ENCODE results near the gene AP4S1.
"Not testable (repeated sequence)": the region's sequence is repeated elsewhere in the genome, so short reads cannot be mapped to it uniquely, and the experiment has no call there.

The AP4S1 gene

DNA sequence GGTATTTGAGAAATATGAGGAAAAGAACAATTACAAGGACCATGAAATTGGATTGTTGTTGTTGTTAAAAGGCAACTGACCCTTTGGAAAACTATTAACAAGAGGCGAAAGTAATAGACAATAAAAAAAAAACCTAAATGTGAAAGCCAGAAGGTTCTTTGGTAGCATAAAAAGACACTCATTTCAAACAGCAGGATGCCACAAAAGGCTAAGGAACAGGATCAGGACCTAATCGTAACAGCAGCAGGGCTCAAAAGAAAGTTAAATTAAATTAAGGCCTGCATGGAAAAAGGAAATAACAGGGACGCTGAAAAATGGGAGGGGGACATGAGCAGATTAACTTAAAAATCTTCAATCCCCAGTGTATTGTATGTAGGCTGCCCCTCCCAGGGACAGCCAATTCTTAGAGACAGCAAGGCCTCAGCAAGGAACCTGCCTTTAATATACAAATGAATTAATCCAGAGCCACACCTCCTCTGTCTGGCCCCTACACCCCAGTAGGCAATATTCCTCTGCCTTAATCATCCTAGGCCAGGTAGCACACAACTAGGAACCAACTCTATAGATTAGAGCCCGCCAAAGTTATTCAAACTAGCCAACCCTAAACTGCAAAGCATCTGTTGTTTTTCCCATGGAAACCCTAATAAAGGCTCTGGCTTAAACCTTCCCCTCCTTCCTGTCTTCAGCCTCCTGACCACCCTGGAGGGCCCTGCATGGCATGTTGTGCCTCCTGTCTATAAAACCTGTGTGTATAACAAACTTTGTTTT is 28.4 kb upstream of the AP4S1 start:
- H3K4me1 ChIP-seq, result peaks cover 50% of the 10 kb centered on the region
- in situ Hi-C loops (cut with MboI; ENCODE audit: low sequenced_read_pairs), result no loop called here
- no peaks in the 10 kb centered on the region for H3K27me3 ChIP-seq (ENCODE audit: low read depth)
- H3K9me3 ChIP-seq, result peaks cover 20% of the 10 kb centered on the region
- no peaks in the 10 kb centered on the region for H3K36me3 ChIP-seq (replicated peaks)
- no peak overlapping the region for H3K4me3 ChIP-seq
- DNase-seq (ENCODE audit: low spot score in 2 of 2), result peak; percentile 10 to 21

DNA sequence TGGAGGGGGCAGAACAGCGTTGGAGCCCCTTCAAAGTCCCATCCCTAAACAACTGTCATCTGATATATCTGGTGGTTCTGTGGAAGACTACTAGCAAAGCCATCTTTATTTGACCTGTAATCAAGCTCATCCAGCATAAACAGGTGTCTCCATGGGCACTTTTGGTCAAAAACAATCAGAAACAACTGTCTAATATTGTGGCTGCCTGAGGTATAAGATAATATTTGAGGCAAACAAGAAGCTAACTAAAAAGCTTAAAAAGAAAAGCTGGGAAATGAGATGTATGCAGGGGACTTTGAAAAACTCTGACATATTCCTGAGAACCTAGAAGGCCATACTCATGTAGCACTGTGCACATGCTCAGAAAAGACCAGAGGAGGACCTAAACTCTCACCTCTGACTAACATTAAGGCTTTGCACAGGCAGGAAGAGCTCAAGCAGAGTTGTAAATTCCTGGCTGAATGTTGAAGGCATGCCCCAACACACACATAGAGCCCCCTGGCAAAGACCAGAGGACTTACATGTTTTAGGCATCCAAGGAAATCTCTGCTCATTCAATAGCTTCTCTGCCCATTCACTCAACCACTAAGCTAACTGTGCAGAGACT is 27.2 kb upstream of the AP4S1 start:
- H3K4me3 ChIP-seq, result no peak overlapping the region
- no peak for DNase-seq (ENCODE audit: low spot score in 2 of 2)
- in situ Hi-C loops (cut with MboI; ENCODE audit: low sequenced_read_pairs), result no loop called here
- no peaks in the 10 kb centered on the region for H3K27me3 ChIP-seq (ENCODE audit: low read depth)
- peaks cover 50% of the 10 kb centered on the region for H3K4me1 ChIP-seq
- peaks cover 20% of the 10 kb centered on the region for H3K9me3 ChIP-seq
- H3K36me3 ChIP-seq (replicated peaks), result no peaks in the 10 kb centered on the region

DNA sequence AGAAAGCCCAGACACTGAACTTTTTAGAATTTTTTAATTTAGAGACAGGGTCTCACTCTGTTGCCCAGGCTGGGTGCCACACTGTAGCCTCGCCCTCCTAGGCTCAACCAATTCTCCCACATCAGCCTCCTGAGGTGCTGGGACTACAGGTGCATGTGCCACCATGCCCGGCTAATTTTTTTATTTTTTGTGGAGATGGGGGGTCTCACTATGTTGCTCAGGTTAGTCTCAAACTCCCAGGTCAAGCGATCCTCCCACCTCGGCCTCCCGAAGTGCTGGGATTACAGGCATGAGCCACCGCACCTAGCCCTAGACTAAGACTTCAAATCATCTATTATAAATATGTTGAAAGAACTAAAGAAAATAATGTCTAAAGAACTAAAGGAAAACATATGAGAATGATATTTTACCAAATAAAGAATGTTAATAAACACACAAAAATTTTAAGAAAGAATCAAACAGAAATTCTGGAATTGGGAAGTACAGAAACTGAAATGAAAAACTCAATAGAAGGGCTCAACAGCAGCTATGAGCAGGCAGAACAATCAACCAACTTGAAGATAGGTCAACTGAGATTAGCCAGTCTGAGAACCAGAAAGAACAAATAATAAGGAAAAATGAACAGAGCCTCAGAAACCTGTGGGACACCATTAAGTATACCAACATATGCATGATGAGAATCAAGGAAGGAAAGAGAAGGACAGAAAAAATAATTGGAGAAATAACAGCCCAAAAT is 26.2 kb upstream of the AP4S1 start:
- Histone ChIP-seq H3K36me3 (replicated peaks) (no peaks in the 10 kb centered on the region), H3K9me3 (peaks cover 20% of the 10 kb centered on the region), H3K4me1 (peaks cover 50% of the 10 kb centered on the region), H3K27me3 (ENCODE audit: low read depth) (no peaks in the 10 kb centered on the region), H3K4me3 (no peak overlapping the region)
- no peak for DNase-seq (ENCODE audit: low spot score in 2 of 2)
- in situ Hi-C loops (cut with MboI; ENCODE audit: low sequenced_read_pairs), result no loop called here

DNA sequence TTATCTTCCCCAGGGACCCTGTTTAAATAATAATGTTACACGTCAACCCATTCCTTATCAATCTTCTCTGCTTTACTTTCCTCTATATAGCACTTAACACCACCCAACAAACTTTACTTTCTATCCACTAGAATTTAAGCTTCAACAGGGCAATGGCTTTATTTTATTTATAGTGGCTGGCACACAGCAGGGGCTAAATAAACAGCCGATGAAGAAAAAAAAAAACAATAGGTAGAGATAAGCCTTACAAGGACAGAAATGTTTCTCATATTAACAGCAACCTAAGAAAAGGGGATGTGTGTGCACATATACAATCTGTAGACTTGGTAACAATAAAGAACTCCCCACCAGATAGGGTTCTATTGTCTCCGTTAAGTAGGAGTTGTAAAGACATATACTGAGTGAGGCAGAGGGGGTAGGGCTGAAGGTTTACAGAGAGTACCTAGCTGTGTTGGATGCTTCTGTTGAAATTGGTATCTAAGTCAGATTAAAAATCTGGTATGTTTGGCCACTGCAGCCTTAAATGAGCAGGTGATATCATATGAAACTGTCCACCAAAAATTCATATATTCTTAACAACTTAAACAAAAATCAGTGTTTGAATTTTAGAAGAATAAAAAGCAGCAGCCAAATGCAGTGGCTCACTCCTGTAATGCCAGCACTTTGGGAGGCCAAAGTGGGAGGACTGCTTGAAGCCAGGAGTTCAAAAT is 24.7 kb upstream of the AP4S1 start:
- Histone ChIP-seq H3K27me3 (ENCODE audit: low read depth) (no peaks in the 10 kb centered on the region), H3K4me1 (peaks cover 39% of the 10 kb centered on the region), H3K4me3 (no peak overlapping the region), H3K9me3 (peaks cover 20% of the 10 kb centered on the region), H3K36me3 (replicated peaks) (no peaks in the 10 kb centered on the region)
- DNase-seq (ENCODE audit: low spot score in 2 of 2), result peak; percentile 43 to 78
- in situ Hi-C loops (cut with MboI; ENCODE audit: low sequenced_read_pairs), result no loop called here

DNA sequence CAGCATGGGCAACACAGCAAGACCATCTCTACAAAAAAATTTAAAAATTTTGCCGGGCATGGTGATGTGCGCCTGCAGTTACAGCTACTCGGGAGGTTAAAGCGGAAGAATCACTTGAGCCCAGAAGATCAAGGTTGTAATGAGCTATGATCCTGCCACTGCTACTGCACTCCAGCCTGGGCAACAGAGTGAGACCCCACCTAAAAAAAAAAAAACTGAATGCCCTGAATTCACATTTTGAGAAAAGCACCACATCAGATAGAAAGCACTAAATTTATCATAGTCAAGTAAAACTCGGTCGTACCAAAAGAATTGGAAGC is 24.1 kb upstream of the AP4S1 start:
- peaks cover 34% of the 10 kb centered on the region for H3K4me1 ChIP-seq
- H3K9me3 ChIP-seq, result peaks cover 20% of the 10 kb centered on the region
- no peaks in the 10 kb centered on the region for H3K27me3 ChIP-seq (ENCODE audit: low read depth)
- H3K4me3 ChIP-seq, result no peak overlapping the region
- H3K36me3 ChIP-seq (replicated peaks), result no peaks in the 10 kb centered on the region; the same call in 1 of the 2 replicates
- in situ Hi-C loops (cut with MboI; ENCODE audit: low sequenced_read_pairs), result no loop called here
- DNase-seq (ENCODE audit: low spot score in 2 of 2), result no peak

DNA sequence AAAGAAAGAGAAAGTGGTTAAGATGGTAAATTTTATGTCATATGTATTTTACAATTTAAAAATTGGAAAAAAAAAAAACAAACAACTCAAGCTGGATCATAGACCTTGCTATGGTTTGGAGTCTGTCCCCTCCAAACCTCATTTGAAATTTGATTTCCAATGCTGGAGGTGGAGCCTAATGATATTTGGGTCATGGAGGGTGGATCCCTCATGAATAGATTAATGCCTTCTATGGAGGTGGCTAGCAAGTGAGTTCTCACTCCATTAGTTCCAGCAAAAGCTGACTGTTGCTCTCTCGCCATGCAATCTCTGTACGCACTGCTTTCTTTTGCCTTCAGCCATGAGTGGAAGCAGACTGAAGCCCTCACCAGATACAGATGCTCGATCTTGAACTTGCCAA is 22.2 kb upstream of the AP4S1 start:
- Histone ChIP-seq H3K36me3 (replicated peaks) (no peaks in the 10 kb centered on the region; the same call in 1 of the 2 replicates), H3K9me3 (peaks cover 11% of the 10 kb centered on the region), H3K27me3 (ENCODE audit: low read depth) (no peaks in the 10 kb centered on the region), H3K4me1 (peaks cover 19% of the 10 kb centered on the region), H3K4me3 (no peak overlapping the region)
- DNase-seq (ENCODE audit: low spot score in 2 of 2), result no peak
- in situ Hi-C loops (cut with MboI; ENCODE audit: low sequenced_read_pairs), result no loop called here

DNA sequence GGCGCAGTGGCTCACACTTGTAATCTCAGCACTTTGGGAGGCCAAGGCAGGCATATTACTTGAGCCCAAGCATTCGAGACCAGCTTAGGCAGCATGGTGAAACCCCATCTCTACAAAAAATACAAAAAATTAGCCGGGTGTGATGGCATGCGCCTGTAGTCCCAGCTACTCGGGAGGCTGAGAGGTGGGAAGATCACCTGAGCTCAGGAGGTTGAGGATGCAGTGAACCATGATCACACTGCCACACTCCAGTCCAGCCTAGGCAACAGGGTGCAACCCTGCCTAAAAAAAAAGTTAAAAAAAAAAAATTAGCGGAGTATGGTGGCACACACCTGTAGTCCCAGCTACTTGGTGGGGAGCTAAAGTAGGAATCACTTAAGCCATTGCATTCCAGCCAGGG is 21.4 kb upstream of the AP4S1 start:
- peaks cover 19% of the 10 kb centered on the region for H3K4me1 ChIP-seq
- H3K36me3 ChIP-seq (replicated peaks); H3K9me3 ChIP-seq; in situ Hi-C loops (cut with MboI; ENCODE audit: low sequenced_read_pairs); H3K4me3 ChIP-seq; H3K27me3 ChIP-seq (ENCODE audit: low read depth); DNase-seq (ENCODE audit: low spot score in 2 of 2): not testable (repeated sequence)

DNA sequence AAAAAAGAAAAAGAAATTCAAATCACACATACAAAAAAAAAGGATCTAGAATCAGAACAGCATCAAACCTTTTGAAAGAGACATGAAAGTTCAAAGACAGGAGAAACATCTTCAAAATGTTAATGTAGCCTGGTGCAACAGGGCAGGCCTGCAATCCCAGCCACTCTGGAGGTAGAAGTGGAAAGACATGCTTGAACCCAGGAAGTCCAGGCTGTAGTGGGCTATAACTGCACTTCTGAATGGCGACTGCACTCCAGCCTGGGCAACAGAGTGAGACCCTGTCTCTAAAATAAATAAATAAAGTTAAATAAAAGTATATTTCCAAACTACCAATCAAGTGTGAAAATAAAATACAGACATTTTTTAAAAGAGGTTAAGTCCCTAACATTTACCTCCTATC is 18.7 kb upstream of the AP4S1 start:
- Histone ChIP-seq H3K27me3 (ENCODE audit: low read depth) (no peaks in the 10 kb centered on the region), H3K4me1 (no peaks in the 10 kb centered on the region), H3K4me3 (no peak overlapping the region), H3K9me3 (no peaks in the 10 kb centered on the region), H3K36me3 (replicated peaks) (no peaks in the 10 kb centered on the region; the same call in 1 of the 2 replicates)
- in situ Hi-C loops (cut with MboI; ENCODE audit: low sequenced_read_pairs), result no loop called here
- DNase-seq (ENCODE audit: low spot score in 2 of 2), result no peak

DNA sequence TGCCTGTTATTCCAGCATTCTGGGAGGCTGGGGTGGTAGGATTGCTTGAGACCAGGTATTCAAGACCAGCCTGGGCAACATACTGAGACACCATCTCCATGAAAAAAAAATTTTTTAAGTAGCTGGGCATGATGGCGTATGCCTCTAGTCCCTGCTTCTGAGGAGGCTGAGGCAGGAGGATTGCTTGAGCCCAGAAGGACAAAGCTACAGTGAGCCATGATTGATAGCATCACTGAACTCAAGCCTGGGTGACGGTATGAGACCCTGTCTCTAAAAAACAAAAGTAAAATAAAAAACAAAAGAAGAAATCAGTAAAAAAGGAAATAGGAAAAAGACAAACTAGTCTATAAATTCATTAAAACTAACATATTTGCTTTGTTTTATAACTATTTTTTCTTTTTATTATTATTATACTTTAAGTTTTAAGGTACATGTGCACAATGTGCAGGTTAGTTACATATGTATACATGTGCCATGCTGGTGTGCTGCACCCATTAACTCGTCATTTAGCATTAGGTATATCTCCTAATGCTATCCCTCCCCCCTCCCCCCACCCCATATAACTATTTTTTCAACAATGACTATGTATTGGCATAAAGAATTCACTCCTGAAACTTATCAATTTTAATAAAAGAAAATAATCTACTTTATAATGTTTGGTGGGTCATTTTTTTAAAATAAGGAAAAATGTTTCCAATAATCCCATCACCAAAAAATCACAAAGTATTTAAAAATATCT is 15.4 kb upstream of the AP4S1 start:
- H3K9me3 ChIP-seq, result no peaks in the 10 kb centered on the region
- no peaks in the 10 kb centered on the region for H3K27me3 ChIP-seq (ENCODE audit: low read depth)
- no peaks in the 10 kb centered on the region; the same call in 1 of the 2 replicates for H3K4me1 ChIP-seq
- no peak overlapping the region for H3K4me3 ChIP-seq
- in situ Hi-C loops (cut with MboI; ENCODE audit: low sequenced_read_pairs), result no loop called here
- DNase-seq (ENCODE audit: low spot score in 2 of 2), result no peak
- no peaks in the 10 kb centered on the region; the same call in 1 of the 2 replicates for H3K36me3 ChIP-seq (replicated peaks)

DNA sequence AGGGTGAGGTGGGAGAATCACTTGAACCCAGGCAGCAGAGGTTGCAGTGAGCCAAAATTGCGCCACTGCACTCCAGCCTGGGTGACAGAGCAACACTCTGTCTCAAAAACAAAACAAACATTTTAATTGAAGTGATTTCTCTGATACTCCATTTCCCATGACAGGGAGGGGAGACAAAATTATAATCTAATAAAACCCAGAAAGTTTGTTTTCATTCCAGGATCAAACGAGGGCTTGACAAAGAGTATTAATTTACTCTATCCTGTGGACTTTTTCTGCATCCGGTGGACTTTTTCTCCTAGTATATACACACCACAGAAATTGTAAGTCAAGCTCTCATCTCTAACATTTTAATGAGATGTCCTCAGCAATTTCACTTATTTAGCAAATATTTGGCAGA is 14.5 kb upstream of the AP4S1 start:
- in situ Hi-C loops (cut with MboI; ENCODE audit: low sequenced_read_pairs), result no loop called here
- Histone ChIP-seq H3K4me3 (no peak overlapping the region), H3K4me1 (no peaks in the 10 kb centered on the region; the same call in 1 of the 2 replicates), H3K27me3 (ENCODE audit: low read depth) (no peaks in the 10 kb centered on the region), H3K36me3 (replicated peaks) (no peaks in the 10 kb centered on the region; the same call in 1 of the 2 replicates), H3K9me3 (no peaks in the 10 kb centered on the region)
- DNase-seq (ENCODE audit: low spot score in 2 of 2), result no peak

DNA sequence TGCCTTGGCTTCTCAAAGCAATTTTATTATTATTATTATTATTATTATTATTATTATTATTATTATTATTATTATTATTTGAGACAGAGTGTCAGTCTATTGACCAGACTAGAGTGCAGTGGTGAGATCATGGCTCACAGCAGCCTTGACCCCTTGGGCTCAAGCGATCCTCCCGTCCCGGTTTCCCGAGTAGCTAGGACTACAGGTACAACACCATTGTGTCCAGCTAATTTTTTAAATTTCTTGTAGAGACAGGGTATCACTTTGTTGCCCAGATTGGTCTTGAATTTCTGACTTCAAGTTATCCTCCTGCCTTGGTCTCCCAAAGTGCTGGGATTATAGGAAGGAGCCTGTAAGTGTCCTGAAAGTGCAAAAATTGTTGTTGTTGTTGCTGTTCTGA is 11.6 kb upstream of the AP4S1 start:
- H3K4me1 ChIP-seq, result no peaks in the 10 kb centered on the region; the same call in 1 of the 2 replicates
- no peaks in the 10 kb centered on the region for H3K9me3 ChIP-seq
- no peak for DNase-seq (ENCODE audit: low spot score in 2 of 2)
- no peaks in the 10 kb centered on the region for H3K27me3 ChIP-seq (ENCODE audit: low read depth)
- no peaks in the 10 kb centered on the region; the same call in 1 of the 2 replicates for H3K36me3 ChIP-seq (replicated peaks)
- in situ Hi-C loops (cut with MboI; ENCODE audit: low sequenced_read_pairs), result no loop called here
- H3K4me3 ChIP-seq, result no peak overlapping the region

DNA sequence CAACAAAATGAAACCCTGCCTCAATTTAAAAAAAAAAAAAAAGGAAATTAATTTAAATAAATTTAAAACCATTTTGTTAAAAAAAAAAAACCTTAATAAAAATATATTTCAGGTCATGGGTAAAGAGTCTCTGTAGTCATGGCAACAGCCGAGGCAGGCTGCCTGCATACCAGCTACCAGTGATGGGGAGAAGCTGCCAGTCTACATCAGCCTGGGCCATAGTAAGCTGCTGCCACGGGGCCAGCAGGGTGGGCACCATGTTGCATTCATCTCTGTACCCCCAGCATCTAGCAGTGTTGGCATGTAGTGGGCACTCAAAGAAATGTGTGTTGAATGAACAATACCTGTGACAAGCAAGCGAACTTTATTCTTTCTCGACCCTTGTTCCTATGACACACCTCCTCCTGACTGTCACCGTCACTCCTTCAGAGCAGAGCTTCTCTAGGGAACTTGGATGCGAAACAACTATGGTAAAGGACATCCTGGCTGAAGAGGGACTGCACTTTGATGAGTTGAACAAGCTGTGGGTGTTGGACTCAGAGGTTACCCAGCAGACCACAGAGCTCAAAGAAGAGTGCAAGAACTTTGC is 7.3 kb upstream of the AP4S1 start:
- in situ Hi-C loops (cut with MboI; ENCODE audit: low sequenced_read_pairs), result no loop called here
- H3K4me1 ChIP-seq, result no peaks in the 10 kb centered on the region

More for the DNA sequence above, 7.3 kb upstream of the AP4S1 start:
- peaks cover 13% of the 10 kb centered on the region for H3K36me3 ChIP-seq (replicated peaks)
- H3K4me3 ChIP-seq, result no peak overlapping the region
- H3K27me3 ChIP-seq (ENCODE audit: low read depth), result no peaks in the 10 kb centered on the region
- no peaks in the 10 kb centered on the region for H3K9me3 ChIP-seq
- no peak for DNase-seq (ENCODE audit: low spot score in 2 of 2)

All from HAP-1 (cell line).